ENCODE measurements around the gene MARCHF3. TPM values are rescaled to one million over a fixed set of nuclear protein-coding genes. Genes with fewer than 3 reads are reported as not detected.

MARCHF3 gene
- total and polyA plus RNA-seq, 2 donors (not counting 3 experiments of a cell fraction or from before 2014, with no cell fraction given) = 31.9 to 35.0 TPM

GRCh38 chr5:126883564-126884245 lies 146.7 kb downstream of the MARCHF3 start:
- Histone ChIP-seq H3K27ac (ENCODE audit: insufficient read depth, low read depth, low read length) (peak overlapping the region; percentile 71), H3K79me2 (ENCODE audit: control insufficient read depth, insufficient read depth, low read length) (no peaks in the 10 kb centered on the region), H3K4me3 (replicated peaks in 1 of 3; ENCODE audit: insufficient read depth in 1 of 3, low read depth in 1 of 3, low read length in 3 of 3) (no peak overlapping the region), H3K4me1 (ENCODE audit: control insufficient read depth, extremely low read depth, insufficient read depth, low read length) (peaks cover 18% of the 10 kb centered on the region), H3K4me2 (ENCODE audit: insufficient read depth, low read length) (peak overlapping the region; percentile 29), H3K9me3 (replicated peaks; ENCODE audit: control insufficient read depth, insufficient read depth, low read length) (no peaks in the 10 kb centered on the region), H3K36me3 (ENCODE audit: control insufficient read depth in 2 of 2, extremely low read depth in 1 of 2, insufficient read depth in 2 of 2, low read length in 2 of 2) (no peaks in the 10 kb centered on the region), H3K9ac (replicated peaks; ENCODE audit: extremely low read depth, insufficient read depth, low read length) (peak overlapping the region; percentile 19), H3K27me3 (ENCODE audit: control insufficient read depth in 2 of 2, insufficient read depth in 2 of 2, low read length in 2 of 2) (no peaks in the 10 kb centered on the region), H2AFZ (ENCODE audit: low read depth, low read length) (no peak overlapping the region), H3K9me1 (replicated peaks; ENCODE audit: control insufficient read depth, extremely low read depth, insufficient read depth, low read length) (no peaks in the 10 kb centered on the region), H4K20me1 (replicated peaks; ENCODE audit: control insufficient read depth, extremely low read depth, insufficient read depth, low read length) (no peaks in the 10 kb centered on the region)
- intact Hi-C loops (cut with micrococcal nuclease) = no loop called here
- dilution Hi-C loops (cut with MboI; ENCODE audit: extremely low pct_ligation_motif_present, low sequenced_read_pairs) = no loop called here
- ChIA-PET POLR2A (no interaction called here), CTCF (interaction anchor here (1.0 kb wide), 2 partner anchors 18 to 46 kb away, joined by 4 read pairs; no protein-coding TSS in a partner anchor)
- DNase-seq (ENCODE audit: low read depth, low spot score) (peak; percentile 12), FAIRE-seq (no peak)
- BruUV-seq (replicated peaks) = no TSS peak
- TF ChIP-seq MYC (IDR thresholded peaks at IDR 0.05; ENCODE audit: low read depth, low read length) (no peak), GATA2 (IDR thresholded peaks at IDR 0.05; ENCODE audit: insufficient read depth, insufficient read length, low read depth, low read length) (no peak), POLR2AphosphoS5 (IDR thresholded peaks at IDR 0.05; ENCODE audit: insufficient read depth, low read depth, low read length) (no peak), JUN (IDR thresholded peaks at IDR 0.05; ENCODE audit: borderline replicate concordance, insufficient read depth, insufficient read length, low read depth) (no peak)

DNA sequence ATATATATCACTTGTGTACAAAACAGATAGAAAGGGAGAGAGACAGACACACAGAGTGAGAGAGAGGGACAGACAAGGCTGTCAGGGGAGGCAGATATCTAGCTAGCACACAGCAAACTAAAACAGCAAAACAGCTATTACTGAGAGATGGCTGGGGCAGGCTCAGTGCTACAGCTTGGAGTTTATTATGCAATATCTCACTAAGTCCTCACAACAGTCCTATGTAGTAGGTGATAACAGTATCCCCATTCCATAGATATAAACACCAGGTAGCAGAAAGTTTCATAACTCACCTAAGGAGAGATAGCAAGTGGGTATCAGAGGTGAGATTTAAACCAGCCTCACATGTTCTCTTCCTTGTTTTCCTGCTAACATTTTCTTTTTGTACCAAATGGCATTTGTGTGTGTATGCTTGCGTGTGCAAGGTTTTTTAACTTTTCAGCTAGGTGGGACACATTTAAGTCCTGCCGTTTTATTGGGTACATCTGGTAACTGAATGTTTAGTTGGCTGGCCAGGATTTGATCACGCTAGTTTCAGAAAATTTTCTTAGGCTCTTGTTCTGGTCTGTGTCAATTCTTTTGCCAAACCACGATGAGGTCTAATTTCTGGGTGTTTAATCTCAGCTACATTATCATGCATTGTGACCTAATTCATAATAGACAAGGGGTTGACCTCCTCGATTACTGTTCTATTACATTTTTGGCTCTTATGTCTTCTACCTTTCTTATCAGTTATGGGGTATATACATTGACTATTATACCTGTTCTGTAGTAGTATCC lies 148.3 kb downstream of the MARCHF3 start:
- ChIA-PET CTCF (interaction anchor here (1.2 kb wide), 1 partner anchor 22 kb away, joined by 3 read pairs; no protein-coding TSS in a partner anchor), POLR2A (no interaction called here)
- no peaks in the 10 kb centered on the region for H3K79me2 ChIP-seq (ENCODE audit: control insufficient read depth, insufficient read depth, low read length)
- intact Hi-C loops (cut with micrococcal nuclease) = no loop called here
- no TSS peak for BruUV-seq (replicated peaks)
- H3K9ac ChIP-seq (replicated peaks; ENCODE audit: extremely low read depth, insufficient read depth, low read length) = no peak overlapping the region
- no peak overlapping the region for H3K27ac ChIP-seq (ENCODE audit: insufficient read depth, low read depth, low read length)
- FAIRE-seq (no peak), DNase-seq (ENCODE audit: low read depth, low spot score) (no peak)
- dilution Hi-C loops (cut with MboI; ENCODE audit: extremely low pct_ligation_motif_present, low sequenced_read_pairs) = no loop called here
- no peaks in the 10 kb centered on the region for H3K9me3 ChIP-seq (replicated peaks; ENCODE audit: control insufficient read depth, insufficient read depth, low read length)
- H3K27me3 ChIP-seq (ENCODE audit: control insufficient read depth in 2 of 2, insufficient read depth in 2 of 2, low read length in 2 of 2) = no peaks in the 10 kb centered on the region
- no peak overlapping the region for H2AFZ ChIP-seq (ENCODE audit: low read depth, low read length)
- no peaks in the 10 kb centered on the region for H3K36me3 ChIP-seq (ENCODE audit: control insufficient read depth in 2 of 2, extremely low read depth in 1 of 2, insufficient read depth in 2 of 2, low read length in 2 of 2)
- H3K4me2 ChIP-seq (ENCODE audit: insufficient read depth, low read length) = no peak overlapping the region
- peaks cover 27% of the 10 kb centered on the region for H3K4me1 ChIP-seq (ENCODE audit: control insufficient read depth, extremely low read depth, insufficient read depth, low read length)
- H3K9me1 ChIP-seq (replicated peaks; ENCODE audit: control insufficient read depth, extremely low read depth, insufficient read depth, low read length) = no peaks in the 10 kb centered on the region
- TF ChIP-seq JUN (IDR thresholded peaks at IDR 0.05; ENCODE audit: borderline replicate concordance, insufficient read depth, insufficient read length, low read depth) (no peak), POLR2A (IDR thresholded peaks at IDR 0.05; ENCODE audit: low read depth, low read length) (no peak), POLR2AphosphoS5 (IDR thresholded peaks at IDR 0.05; ENCODE audit: insufficient read depth, low read depth, low read length) (no peak), MYC (IDR thresholded peaks at IDR 0.05; ENCODE audit: low read depth, low read length) (no peak), CTCF (IDR thresholded peaks at IDR 0.05; ENCODE audit: extremely low read depth in 1 of 2, insufficient read depth in 1 of 2, low read depth in 1 of 2, low read length in 2 of 2) (no peak), EZH2 (IDR thresholded peaks at IDR 0.05; ENCODE audit: borderline replicate concordance, low read depth, low read length, severe bottlenecking) (no peak), FOS (IDR thresholded peaks at IDR 0.05; ENCODE audit: borderline replicate concordance, insufficient read depth, low read length) (no peak), GATA2 (IDR thresholded peaks at IDR 0.05; ENCODE audit: insufficient read depth, insufficient read length, low read depth, low read length) (no peak)
- TF ChIP-seq, protein P1, sequence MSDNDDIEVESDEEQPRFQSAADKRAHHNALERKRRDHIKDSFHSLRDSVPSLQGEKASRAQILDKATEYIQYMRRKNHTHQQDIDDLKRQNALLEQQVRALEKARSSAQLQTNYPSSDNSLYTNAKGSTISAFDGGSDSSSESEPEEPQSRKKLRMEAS (IDR thresholded peaks at IDR 0.05; ENCODE audit: insufficient read depth, insufficient read length) = no peak
- H4K20me1 ChIP-seq (replicated peaks; ENCODE audit: control insufficient read depth, extremely low read depth, insufficient read depth, low read length) = no peaks in the 10 kb centered on the region
- no peak overlapping the region for H3K4me3 ChIP-seq (replicated peaks in 1 of 3; ENCODE audit: insufficient read depth in 1 of 3, low read depth in 1 of 3, low read length in 3 of 3)

All from endothelial cell of umbilical vein (primary cell).